H1 (cell line): ENCODE results near the gene BLNK. TPM values are rescaled to one million over a fixed set of nuclear protein-coding genes. Genes with fewer than 3 reads are reported as not detected.

Experiments used
- BCL11A ChIP-seq, 2 experiments: IDR thresholded peaks; one replicate each; pipeline ENCODE4 v1.6.1; 2011; ENCODE audit warnings: low read depth in 2 of 2, low read length in 2 of 2, mild to moderate bottlenecking in 2 of 2
- JUND ChIP-seq: IDR thresholded peaks from 2 replicates; pipeline ENCODE4 v1.6.1; 2011; ENCODE audit warnings: mild to moderate bottlenecking, improper control_type of control experiment, low read length
- MAFK ChIP-seq: IDR thresholded peaks from 2 replicates; pipeline ENCODE4 v1.6.1; 2012; ENCODE audit warnings: low read depth, mild to moderate bottlenecking, improper control_type of control experiment, low read length
- SP4 ChIP-seq: IDR thresholded peaks from 2 replicates; pipeline ENCODE4 v1.6.1; 2012; ENCODE audit warnings: low read length, inconsistent platforms
- YY1 ChIP-seq: IDR thresholded peaks from 2 replicates; pipeline ENCODE4 v1.6.1; 2011; ENCODE audit warnings: low read depth, mild to moderate bottlenecking, low read length
- ZNF274 ChIP-seq: IDR thresholded peaks from 2 replicates; pipeline ENCODE4 v1.7.0; 2012; ENCODE audit warnings: low read length, borderline replicate concordance; ENCODE audit errors: extremely low read depth
- polyA plus RNA-seq, 7 experiments: library from polyadenylated mRNA; depleted of rRNA in 3 of 7; stranded (reverse) in 5 of 7; unstranded in 2 of 7; fragments of >200 nt in 5 of 7; fragments of 200-250 nt in 2 of 7; gene quantifications; 1 replicate in 5 of 7; 2 replicates in 1 of 7; 4 replicates in 1 of 7; pipeline versions ENCODE4 v1.2.1 to v1.2.3, GENCODE V29; 2011 to 2013; ENCODE audit warnings: missing spikeins in 2 of 7, mixed read lengths in 2 of 7
- total RNA-seq: library from RNA; stranded (reverse); fragmentation: NEBNext Ultra II Directional; extraction: Animal tissue kit (Norgen Biotek cat#: 25700); gene quantifications from 2 replicates; pipeline ENCODE4 v1.2.1, GENCODE V29; 2021
- TF ChIP-seq, protein P1 (sequence below): IDR thresholded peaks from 2 replicates; pipeline ENCODE4 v1.6.1; 2012; ENCODE audit warnings: inconsistent platforms
- TF ChIP-seq, protein P2 (sequence below): IDR thresholded peaks from 2 replicates; pipeline ENCODE4 v1.6.1; 2012; ENCODE audit warnings: inconsistent platforms

Gene BLNK
- total and polyA plus RNA-seq, 2 of the 8 experiments (the other 6 are each of a cell fraction or from before 2014, with no cell fraction given): not detected

DNA sequence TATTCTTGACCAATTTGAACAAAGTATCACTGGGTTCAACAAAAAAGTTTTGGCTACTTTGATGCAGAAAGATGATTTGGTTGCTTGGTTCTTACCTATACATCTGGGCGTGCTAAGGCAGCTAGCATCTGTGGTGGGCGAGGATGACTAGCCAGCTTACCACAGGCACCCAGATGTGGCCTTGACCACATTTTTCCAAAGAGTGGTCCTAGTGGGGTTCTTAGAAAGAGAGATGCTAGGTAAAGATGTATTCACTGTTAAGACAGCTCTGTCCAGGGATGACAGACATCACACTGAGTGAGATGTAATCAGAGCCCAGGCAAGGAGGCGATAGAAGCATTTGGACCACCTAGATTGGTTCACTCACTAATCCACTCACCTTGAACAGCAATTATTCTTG is 33.6 kb upstream of the BLNK start (continued):
- TF ChIP-seq, protein P1, sequence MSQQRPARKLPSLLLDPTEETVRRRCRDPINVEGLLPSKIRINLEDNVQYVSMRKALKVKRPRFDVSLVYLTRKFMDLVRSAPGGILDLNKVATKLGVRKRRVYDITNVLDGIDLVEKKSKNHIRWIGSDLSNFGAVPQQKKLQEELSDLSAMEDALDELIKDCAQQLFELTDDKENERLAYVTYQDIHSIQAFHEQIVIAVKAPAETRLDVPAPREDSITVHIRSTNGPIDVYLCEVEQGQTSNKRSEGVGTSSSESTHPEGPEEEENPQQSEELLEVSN: no peak
- no peak for TF ChIP-seq MAFK
- no peak for TF ChIP-seq BCL11A (IDR thresholded peaks at IDR 0.05; ENCODE audit: low read depth in 2 of 2, low read length in 2 of 2)
- TF ChIP-seq, protein P2, sequence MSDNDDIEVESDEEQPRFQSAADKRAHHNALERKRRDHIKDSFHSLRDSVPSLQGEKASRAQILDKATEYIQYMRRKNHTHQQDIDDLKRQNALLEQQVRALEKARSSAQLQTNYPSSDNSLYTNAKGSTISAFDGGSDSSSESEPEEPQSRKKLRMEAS: no peak
- TF ChIP-seq YY1: no peak
- TF ChIP-seq SP4: no peak
- no peak for TF ChIP-seq JUND
- TF ChIP-seq ZNF274: no peak
- TF ChIP-seq, all 59 proteins: peak for 0
